Mucosa of descending colon (tissue), 3 donors: ENCODE results near the gene SUN2. TPM values are rescaled to one million over a fixed set of nuclear protein-coding genes. Genes with fewer than 3 reads are reported as not detected.

ENCODE experiments used
- ATAC-seq: fragments of 200-7000 bp; cut with Tn5 transposase; one replicate; pipeline ENCODE4 v1.9.1; 2020; ENCODE audit warnings: mild to moderate bottlenecking, moderate library complexity
- DNase-seq, 3 donors: peaks; one replicate each; pipeline ENCODE4 v3.0.0-alpha.2; 2020
- H3K36me3 ChIP-seq: fragments of 200-600 bp; one replicate; pipeline ENCODE4 v1.8.0; 2021; ENCODE audit warnings: low read depth, mild to moderate bottlenecking
- H3K4me1 ChIP-seq: fragments of 200-600 bp; one replicate; pipeline ENCODE4 v1.8.0; 2021; ENCODE audit warnings: low read depth, mild to moderate bottlenecking
- H3K4me3 ChIP-seq: fragments of 200-600 bp; one replicate; pipeline ENCODE4 v1.8.0; 2021; ENCODE audit warnings: mild to moderate bottlenecking
- H3K9me3 ChIP-seq: fragments of 200-600 bp; one replicate; pipeline ENCODE4 v1.8.0; 2021; ENCODE audit warnings: mild to moderate bottlenecking
- intact Hi-C, 2 donors: fragments of 100-400 bp; cut with DNase I in 1 of 2; cut with micrococcal nuclease in 1 of 2; formaldehyde crosslinking; loops; one replicate each; pipeline versions ENCODE4 v1.11.0 to v1.11.1; 2022; cut with DNase I, micrococcal nuclease
- total RNA-seq, 3 donors: library from RNA; stranded (reverse); fragmentation: NEBNext Ultra II Directional in 2 of 3; extraction: Animal tissue kit (Norgen Biotek cat#: 25700) in 2 of 3; gene quantifications; one replicate each; pipeline versions ENCODE4 v1.2.1 to v1.2.4, GENCODE V29; 2021 to 2023
- TF ChIP-seq, protein P1 (sequence below): fragments of 200-600 bp; IDR thresholded peaks from one replicate; pipeline ENCODE4 v1.8.0; 2022; ENCODE audit warnings: antibody characterized with exemption, mild to moderate bottlenecking
- donor health status: DM: no; HTN: no; CAD: no; lungs with moderate emphysema.
- donor health status: DM: no; HTN: no; CAD: no.
- donor health status: DM: no; HTN: yes; CAD: no.

Gene SUN2
- total RNA-seq, 3 donors from 2014 or later: 130 to 235 (median 181) TPM

DNA sequence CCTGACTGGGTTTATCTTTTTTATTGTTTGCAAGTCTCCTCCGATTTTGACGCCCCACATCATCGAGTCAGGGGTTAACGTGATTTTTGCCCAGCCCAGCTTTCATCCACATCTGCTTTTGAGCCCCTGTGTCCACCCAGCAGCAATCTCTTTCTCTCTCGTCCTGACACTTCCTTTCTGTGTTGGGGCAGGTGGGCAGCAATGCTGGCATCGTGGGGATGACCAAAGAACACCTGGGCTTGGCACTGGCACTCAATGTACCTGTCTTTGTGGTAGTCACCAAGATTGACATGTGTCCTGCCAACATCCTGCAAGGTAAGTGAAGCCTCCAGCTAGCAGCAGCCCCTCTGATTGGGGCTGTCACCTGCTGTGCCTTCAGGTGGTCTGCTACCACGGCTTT is 34.2 kb downstream of the SUN2 start:
- intact Hi-C loops: no loop called here
- no peaks in the 10 kb centered on the region for H3K9me3 ChIP-seq
- TF ChIP-seq, protein P1, sequence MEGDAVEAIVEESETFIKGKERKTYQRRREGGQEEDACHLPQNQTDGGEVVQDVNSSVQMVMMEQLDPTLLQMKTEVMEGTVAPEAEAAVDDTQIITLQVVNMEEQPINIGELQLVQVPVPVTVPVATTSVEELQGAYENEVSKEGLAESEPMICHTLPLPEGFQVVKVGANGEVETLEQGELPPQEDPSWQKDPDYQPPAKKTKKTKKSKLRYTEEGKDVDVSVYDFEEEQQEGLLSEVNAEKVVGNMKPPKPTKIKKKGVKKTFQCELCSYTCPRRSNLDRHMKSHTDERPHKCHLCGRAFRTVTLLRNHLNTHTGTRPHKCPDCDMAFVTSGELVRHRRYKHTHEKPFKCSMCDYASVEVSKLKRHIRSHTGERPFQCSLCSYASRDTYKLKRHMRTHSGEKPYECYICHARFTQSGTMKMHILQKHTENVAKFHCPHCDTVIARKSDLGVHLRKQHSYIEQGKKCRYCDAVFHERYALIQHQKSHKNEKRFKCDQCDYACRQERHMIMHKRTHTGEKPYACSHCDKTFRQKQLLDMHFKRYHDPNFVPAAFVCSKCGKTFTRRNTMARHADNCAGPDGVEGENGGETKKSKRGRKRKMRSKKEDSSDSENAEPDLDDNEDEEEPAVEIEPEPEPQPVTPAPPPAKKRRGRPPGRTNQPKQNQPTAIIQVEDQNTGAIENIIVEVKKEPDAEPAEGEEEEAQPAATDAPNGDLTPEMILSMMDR: no peak
- ATAC-seq (no peak), DNase-seq (no peak)
- H3K4me1 ChIP-seq: no peaks in the 10 kb centered on the region
- H3K4me3 ChIP-seq: no peak overlapping the region
- H3K36me3 ChIP-seq: no peaks in the 10 kb centered on the region

GRCh38 chr22:38720350-38720749 is 35.4 kb downstream of the SUN2 start:
- TF ChIP-seq, protein P1: no peak

DNA sequence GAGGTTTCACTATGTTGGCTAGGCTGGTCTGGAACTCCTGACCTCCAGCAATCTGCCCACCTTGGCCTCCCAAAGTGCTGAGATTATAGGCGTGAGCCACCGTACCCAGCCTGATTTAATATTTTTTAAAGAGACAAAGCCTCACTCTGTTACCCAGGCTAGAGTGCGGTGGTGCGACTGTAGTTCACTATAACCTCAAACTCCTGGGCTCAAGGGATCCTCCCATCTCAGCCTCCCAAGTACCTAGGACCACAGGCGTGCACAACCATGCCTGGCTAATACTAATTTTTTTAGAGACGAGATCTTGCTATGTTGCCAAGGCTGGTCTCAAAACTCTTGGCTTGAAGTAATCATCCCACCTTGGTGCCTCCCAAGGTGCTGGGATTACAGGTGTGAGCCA is 36.6 kb downstream of the SUN2 start:
- DNase-seq: no peak
- TF ChIP-seq, protein P1: no peak
- H3K4me1 ChIP-seq: no peaks in the 10 kb centered on the region
- no peaks in the 10 kb centered on the region for H3K9me3 ChIP-seq
- no peak overlapping the region for H3K4me3 ChIP-seq
- H3K36me3 ChIP-seq: no peaks in the 10 kb centered on the region
- intact Hi-C loops: no loop called here
- no peak for ATAC-seq

More at GRCh38 chr22:38720350-38720749, 35.4 kb downstream of the SUN2 start:
- Histone ChIP-seq H3K4me3 (no peak overlapping the region), H3K36me3 (no peaks in the 10 kb centered on the region), H3K9me3 (no peaks in the 10 kb centered on the region), H3K4me1 (no peaks in the 10 kb centered on the region)
- ATAC-seq (no peak), DNase-seq (no peak)
- intact Hi-C loops: no loop called here

- no peak overlapping the region for H3K4me3 ChIP-seq
- intact Hi-C loops: no loop called here
- peak in 2 of 3 donors; percentile 79 to 85 for DNase-seq
- peak; percentile 99 for ATAC-seq
- H3K9me3 ChIP-seq: no peaks in the 10 kb centered on the region
- no peaks in the 10 kb centered on the region for H3K36me3 ChIP-seq
- no peaks in the 10 kb centered on the region for H3K4me1 ChIP-seq
- TF ChIP-seq, protein P1: peak; percentile 51
Measured at GRCh38 chr22:38718414-38718813, 37.4 kb downstream of the SUN2 start.

DNA sequence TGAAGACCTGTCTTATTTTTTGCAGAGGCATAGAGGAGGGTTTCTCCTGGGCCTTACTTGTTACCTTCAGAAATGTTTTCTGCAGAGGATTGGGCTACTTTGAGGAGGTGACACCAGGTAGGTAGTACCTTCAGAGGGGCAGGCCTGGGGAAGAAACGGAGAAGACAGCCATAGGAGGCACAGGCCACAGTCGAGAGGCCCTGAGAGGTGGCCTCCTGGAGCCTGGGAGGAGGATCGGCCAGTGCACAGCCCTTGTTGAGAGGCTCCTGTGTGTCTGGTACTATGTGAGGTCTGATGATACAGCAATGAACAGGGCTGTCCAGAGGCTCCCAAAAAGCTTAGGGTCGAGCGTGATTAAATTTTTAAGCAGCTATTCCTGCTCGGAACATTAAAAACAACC is 38.6 kb downstream of the SUN2 start:
- DNase-seq: no peak
- H3K4me3 ChIP-seq: no peak overlapping the region
- no peaks in the 10 kb centered on the region for H3K36me3 ChIP-seq
- ATAC-seq: no peak
- no peaks in the 10 kb centered on the region for H3K9me3 ChIP-seq
- TF ChIP-seq, protein P1: no peak
- H3K4me1 ChIP-seq: no peaks in the 10 kb centered on the region
- intact Hi-C loops: no loop called here

- intact Hi-C loops: no loop called here
- no peak for DNase-seq
- Histone ChIP-seq H3K36me3 (no peaks in the 10 kb centered on the region), H3K9me3 (no peaks in the 10 kb centered on the region), H3K4me1 (no peaks in the 10 kb centered on the region), H3K4me3 (no peak overlapping the region)
- ATAC-seq: no peak
- TF ChIP-seq, protein P1: no peak
Measured at GRCh38 chr22:38716826-38717225, 39.0 kb downstream of the SUN2 start.
